BE2C (cell line): Measurements from ENCODE around the gene RAMP2.

Experiments
- DNase-seq: peaks from one replicate; pipeline ENCODE4 v3.0.0-alpha.2; 2020
- H3K27me3 ChIP-seq: fragments of 250-450 bp; sonication (Bioruptor Pico); 2 replicates; pipeline ENCODE4 v1.5.1; 2020; ENCODE audit warnings: mild to moderate bottlenecking
- H3K36me3 ChIP-seq: fragments of 250-450 bp; sonication (Bioruptor Pico); 2 replicates; pipeline ENCODE4 v1.5.1; 2020; ENCODE audit warnings: mild to moderate bottlenecking
- H3K4me1 ChIP-seq: fragments of 250-450 bp; sonication (Bioruptor Pico); 2 replicates; pipeline ENCODE4 v1.5.1; 2020
- H3K4me3 ChIP-seq: 2 replicates; pipeline ENCODE4 v1.5.1; 2011; ENCODE audit warnings: low read depth, low read length
- H3K9me3 ChIP-seq: fragments of 250-450 bp; sonication (Bioruptor Pico); 2 replicates; pipeline ENCODE4 v1.5.1; 2020
- CTCF ChIP-seq: IDR thresholded peaks from 2 replicates; pipeline ENCODE4 v1.5.1; 2012; ENCODE audit warnings: mild to moderate bottlenecking, low read depth, low read length

Gene RAMP2

DNA sequence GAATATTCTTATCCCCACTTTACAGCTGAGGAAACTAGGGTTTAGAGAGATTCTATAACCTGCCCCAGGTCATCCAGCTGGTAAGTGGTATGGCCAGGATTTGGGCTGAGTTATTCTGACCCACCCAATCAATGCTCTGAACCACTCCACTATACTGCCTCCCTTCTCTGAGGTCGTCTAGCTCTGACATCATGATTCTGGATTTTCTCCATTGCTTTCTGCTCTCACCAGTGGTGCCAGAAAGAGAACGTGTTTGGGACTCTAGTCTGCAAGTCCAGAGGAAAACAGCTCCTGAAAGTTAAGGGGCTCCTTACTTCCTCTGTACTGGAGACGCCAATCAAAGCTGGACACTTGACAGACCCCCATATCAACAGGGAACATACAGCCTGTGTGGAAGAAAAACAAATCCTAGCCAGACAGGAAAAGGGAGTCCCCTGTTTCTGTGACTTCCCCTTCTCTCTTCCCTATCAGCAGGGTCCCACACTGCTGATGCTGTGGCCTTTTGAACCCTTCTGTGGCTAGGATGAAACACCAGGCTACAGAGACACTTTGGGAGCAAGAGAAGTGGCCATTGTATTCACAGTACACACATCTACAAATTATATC lies 10.2 kb upstream of the RAMP2 start:
- Histone ChIP-seq H3K4me3 (no peak overlapping the region), H3K9me3 (no peaks in the 10 kb centered on the region), H3K4me1 (no peaks in the 10 kb centered on the region), H3K36me3 (no peaks in the 10 kb centered on the region), H3K27me3 (no peaks in the 10 kb centered on the region)
- no peak for TF ChIP-seq CTCF
- no peak for DNase-seq

DNA sequence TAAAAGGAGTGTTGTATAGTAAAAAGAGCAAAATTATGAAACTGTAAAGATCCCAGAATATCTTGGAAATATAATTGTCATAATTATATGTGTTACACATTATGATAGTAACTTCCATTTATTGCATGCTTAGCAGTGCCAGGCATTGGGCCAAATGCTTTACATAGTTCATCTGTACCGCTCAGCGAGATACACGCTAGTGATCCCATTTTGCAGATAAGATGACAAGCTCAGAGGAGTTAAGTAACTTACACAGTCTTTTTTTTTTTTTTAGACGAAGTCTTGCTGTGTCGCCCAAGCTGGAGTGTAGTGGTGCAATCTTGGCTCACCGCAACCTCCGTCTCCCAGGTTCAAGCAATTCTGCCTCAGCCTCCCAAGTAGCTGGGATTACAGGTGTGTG lies 9.4 kb upstream of the RAMP2 start:
- H3K9me3 ChIP-seq: no peaks in the 10 kb centered on the region
- no peaks in the 10 kb centered on the region for H3K36me3 ChIP-seq
- DNase-seq: no peak
- no peak for TF ChIP-seq CTCF
- no peak overlapping the region for H3K4me3 ChIP-seq
- H3K4me1 ChIP-seq: no peaks in the 10 kb centered on the region
- no peaks in the 10 kb centered on the region for H3K27me3 ChIP-seq

GRCh38 chr17:42754782-42755181 lies 6.2 kb upstream of the RAMP2 start:
- H3K9me3 ChIP-seq: no peaks in the 10 kb centered on the region
- H3K4me1 ChIP-seq: no peaks in the 10 kb centered on the region
- no peak for DNase-seq
- H3K4me3 ChIP-seq: no peak overlapping the region
- no peak for TF ChIP-seq CTCF
- H3K36me3 ChIP-seq: no peaks in the 10 kb centered on the region
- H3K27me3 ChIP-seq: no peaks in the 10 kb centered on the region

- H3K4me1 ChIP-seq: peaks cover 9% of the 10 kb centered on the region
- H3K36me3 ChIP-seq: no peaks in the 10 kb centered on the region
- H3K27me3 ChIP-seq: peaks cover 12% of the 10 kb centered on the region
- H3K9me3 ChIP-seq: no peaks in the 10 kb centered on the region
- TF ChIP-seq CTCF: no peak
- no peak for DNase-seq
- no peak overlapping the region for H3K4me3 ChIP-seq
These were observed 910 bp upstream of the RAMP2 start for GRCh38 chr17:42759982-42760651.

DNA sequence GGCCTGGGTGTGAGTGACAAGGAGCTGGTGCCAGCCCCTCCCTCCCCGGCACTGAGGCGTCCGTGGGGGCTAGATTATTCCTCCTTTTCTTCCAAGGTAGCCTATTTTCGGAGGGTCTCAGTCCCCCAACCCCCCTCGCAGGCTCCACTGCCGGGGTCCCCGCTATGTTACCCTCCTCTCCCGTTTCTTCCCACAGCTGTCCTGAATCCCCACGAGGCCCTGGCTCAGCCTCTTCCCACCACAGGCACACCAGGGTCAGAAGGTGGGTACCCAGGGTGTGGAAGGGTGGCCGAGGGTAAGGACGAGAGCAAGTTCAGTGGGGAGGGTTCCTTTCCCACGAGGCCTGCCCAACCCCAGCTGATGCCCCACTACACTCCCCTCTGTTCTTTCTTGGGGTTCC lies 611 bp downstream of the RAMP2 start:
- H3K4me3 ChIP-seq: peak overlapping the region; percentile 29
- H3K36me3 ChIP-seq: no peaks in the 10 kb centered on the region
- peaks cover 9% of the 10 kb centered on the region for H3K4me1 ChIP-seq
- no peak for TF ChIP-seq CTCF
- H3K9me3 ChIP-seq: no peaks in the 10 kb centered on the region
- H3K27me3 ChIP-seq: peaks cover 12% of the 10 kb centered on the region
- DNase-seq: no peak

DNA sequence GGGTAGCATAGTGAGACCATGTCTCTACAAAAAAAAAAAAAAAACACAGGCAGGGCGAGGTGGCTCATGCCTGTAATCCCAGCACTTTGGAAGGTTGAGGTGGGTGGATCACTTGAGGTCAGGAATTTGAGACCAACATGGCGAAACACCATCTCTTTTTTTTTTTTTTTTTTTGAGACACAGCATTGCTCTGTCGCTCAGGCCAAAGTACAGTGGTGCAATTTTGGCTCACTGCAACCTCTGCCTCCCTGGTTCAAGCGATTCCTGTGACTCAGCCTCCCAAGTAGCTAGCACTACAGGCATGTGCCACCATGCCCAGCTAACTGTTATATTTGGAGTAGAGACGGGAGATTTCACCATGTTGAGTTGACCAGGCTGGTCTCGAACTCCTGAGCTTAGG lies 5.1 kb downstream of the RAMP2 start:
- TF ChIP-seq CTCF: no peak
- Histone ChIP-seq H3K4me3 (no peak overlapping the region), H3K9me3 (no peaks in the 10 kb centered on the region), H3K36me3 (no peaks in the 10 kb centered on the region), H3K27me3 (no peaks in the 10 kb centered on the region; the same call in none of the 2 replicates), H3K4me1 (peaks cover 9% of the 10 kb centered on the region)
- DNase-seq: no peak
